ENCODE data around the gene EPHB2.
"Not testable (repeated sequence)": the region's sequence is repeated elsewhere in the genome, so short reads cannot be mapped to it uniquely, and the experiment has no call there.

EPHB2 gene

DNA sequence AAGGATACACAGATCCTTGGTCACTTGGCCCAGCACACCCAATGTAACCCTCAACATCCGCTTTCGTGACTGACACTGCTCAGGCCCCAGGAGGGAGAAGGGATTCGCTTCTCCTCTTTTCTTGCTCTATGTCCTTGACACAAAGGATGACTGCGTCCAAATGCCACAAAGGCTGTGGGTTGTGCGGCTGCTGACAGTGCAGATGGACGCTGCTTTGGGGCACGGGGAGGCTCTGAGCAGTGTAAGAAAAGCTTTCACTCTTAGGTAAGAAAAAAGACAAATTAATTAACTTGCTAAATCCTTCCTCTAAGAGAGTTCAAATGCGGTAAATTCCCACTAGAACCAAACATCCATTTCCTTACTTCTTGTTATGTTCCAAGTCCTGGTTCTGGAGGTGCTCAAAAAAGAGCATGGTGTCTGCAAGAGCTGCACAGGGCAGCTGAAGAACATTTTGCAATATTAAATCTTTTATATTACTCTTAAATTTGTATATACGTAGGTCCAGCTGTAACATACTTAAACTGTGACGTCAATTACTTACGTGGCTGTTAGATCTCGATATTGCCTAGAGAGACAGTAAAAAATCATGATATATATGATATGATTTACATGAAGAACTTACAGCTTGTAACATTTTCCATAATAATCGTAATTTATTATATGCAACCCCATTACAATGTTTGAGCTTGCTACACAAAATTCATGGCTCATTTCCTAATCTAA, 19.4 kb upstream of the EPHB2 start:
- no peak for DNase-seq (ENCODE audit: low read depth)

DNA sequence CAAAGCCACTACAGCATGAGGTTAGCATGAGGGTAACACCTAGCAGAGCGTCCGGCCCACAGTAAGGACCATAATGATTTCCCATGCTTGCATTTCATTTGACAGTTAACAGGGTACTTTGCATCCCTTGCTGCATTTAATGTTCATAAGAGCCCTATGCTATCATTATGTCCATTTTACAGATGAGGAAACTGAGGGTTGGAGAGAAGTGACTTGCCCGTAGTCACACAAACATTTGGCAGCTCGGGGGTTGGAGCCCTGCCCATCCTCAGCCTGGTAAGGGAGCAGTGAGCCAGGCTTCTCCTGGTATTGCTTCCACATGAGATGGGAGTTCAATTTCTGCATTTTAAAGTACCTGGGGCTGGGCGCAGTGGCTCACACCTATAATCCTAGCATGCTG, 16.5 kb upstream of the EPHB2 start:
- DNase-seq (ENCODE audit: low read depth), result no peak

DNA sequence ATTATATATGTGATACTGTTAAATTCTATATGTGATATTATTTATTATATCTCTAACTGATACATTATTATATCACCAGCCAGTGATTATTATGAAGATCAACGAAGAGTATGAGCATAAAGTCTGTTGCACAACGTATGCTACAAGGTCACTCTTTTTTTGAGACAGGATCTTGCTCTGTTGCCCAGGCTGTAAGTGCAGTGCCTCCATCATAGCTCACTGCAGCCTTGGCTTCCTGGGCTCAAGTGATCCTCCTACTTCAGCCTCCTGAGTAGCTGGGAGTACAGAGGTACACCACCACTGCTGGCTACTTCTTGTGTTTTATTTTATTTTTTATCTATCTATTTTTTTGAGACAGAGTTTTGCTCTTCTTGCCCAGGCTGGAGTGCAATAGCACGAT, 14.0 kb upstream of the EPHB2 start:
- DNase-seq (ENCODE audit: low read depth), result no peak

DNA sequence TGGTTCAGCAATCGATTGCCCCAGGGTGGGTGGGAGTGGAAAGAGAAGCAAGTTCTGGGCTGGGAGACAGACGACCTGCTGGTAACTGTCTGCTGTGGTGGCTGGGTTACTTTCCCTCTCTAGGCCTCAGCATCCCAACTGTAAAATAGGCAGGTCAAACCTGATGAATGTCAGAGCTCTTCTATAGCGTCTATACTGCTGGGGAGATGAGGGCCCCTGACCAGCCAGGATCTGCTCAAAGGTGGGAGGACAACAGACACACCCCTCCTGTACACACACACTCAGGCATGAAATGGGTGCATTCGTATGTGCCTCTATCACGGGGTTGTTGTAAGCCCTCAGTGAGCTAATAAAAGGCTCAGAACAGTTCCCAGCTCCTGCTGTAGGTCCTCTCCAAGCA, 12.7 kb upstream of the EPHB2 start:
- DNase-seq (ENCODE audit: low read depth), result no peak

DNA sequence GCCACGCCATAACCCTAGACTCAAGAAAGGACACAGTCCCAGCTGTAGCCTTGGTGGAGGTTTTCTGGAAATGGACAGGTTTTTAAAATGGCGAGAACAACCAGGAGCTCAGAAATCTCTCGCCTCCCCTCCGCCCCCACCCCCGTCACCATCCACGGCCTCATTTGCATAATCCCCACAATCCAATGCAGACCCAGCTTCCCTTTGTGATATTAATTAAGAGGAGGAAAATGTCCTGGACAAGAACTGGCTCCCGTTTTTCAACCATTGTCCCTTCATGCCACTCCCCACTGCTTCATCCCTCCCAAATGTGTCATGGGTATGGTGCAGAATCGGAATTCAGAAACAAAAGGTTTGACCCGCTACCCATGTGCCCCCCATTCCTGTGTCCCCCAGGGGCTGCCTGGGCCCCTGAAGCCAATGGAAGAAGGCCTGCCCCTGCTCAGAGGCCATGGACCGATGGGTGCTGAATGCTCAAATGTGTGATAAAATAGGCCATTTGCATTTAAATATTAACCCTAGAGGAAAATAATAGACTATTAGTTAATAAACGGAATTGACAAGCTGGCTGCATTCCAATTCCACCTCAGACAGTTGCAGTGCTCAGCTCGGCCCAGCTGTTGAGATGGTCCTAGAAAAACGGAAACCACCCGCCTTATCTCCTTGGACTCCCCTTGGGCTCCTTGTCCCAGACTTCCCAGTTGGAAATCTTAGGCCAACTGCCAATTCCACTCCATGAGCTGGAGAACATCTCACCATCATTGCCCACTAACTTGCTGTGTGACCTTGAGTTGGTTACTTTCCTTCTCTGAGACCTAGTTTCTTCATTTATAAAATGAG, 10.7 kb upstream of the EPHB2 start:
- DNase-seq (ENCODE audit: low read depth), result no peak

DNA sequence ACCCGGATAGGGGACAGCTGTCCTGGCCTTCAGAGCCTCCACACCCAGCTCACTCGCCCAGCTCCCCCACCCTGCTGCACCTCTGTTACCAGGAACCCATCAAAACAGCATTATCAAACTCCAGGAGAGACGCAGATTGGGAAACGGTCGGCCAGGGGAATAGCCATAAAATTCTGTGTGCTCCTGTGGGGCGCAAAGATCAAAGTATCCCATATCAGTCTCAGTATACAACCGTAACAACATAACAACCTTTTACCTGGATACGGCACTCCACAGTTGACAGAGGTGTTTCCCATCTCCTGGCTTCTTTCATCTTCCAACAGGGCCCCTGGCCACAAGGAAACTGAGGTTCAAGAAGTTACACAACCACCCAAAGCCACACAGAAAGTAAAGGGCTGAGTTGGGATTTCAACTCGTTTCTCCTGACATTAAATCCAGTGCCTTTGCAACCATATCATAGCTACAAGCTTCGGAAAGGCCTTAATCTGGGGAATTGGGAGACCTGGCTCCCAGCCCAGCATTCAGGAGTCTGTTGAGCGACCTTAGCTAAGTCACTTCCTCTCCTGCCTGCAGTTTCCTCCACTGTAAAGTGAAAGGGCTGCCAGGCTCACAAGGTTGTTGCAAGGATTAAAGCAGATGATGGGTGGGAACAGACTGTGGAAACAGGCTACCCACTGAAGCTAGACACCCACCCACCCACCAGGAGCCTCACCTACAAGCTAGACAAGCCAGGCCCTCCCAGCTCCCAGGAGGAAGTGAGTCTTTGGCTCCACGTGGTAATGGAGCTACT, 8.1 kb upstream of the EPHB2 start:
- no peak for DNase-seq (ENCODE audit: low read depth)

DNA sequence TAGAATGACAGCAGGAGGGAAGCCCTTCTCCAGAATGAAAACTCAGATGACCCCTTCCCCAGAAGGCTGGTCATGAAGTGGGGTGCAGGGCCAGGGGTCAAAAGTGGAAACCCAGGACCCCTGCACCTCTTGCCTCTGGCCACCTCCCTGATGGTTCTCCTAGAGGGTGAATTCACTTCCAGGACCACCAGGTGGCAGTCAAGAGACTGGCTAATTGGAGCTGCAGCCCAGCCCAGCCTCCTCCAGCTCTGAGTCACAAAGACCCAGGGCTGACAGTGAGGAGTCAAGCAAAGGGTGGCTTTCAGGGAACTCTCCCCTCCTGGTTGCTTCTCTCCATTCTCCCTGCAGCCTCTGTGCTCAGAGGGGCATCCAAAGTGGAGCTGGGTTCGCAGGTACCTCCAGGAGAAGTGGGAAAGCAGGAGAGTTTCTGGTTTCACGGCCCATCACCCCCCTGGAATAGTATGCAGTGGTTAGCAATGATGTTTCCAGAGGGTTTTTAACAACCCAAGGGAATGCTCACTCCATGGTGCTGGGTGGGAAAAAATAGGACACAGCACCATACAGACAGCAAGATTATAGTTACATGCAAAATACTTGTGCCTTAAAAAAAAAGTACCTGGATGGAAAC, 6.1 kb upstream of the EPHB2 start:
- DNase-seq (ENCODE audit: low read depth), result peak; percentile 69

DNA sequence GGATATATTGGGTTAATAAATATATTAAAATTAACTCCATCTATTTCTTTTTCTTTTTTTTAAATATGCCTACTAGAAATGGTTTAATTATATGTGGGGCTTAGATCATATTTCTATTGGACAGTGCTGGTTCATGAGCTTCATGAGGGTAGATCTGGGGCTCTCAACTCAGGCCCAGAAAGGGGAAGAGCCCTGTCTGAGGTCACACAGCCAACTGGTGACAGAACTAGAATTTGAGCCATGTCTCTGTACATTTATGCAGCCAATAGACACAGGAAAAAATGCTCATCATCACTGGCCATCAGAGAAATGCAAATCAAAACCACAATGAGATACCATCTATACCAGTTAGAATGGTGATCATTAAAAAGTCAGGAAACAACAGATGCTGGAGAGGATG, 5.1 kb upstream of the EPHB2 start:
- no peak for DNase-seq (ENCODE audit: low read depth)

DNA sequence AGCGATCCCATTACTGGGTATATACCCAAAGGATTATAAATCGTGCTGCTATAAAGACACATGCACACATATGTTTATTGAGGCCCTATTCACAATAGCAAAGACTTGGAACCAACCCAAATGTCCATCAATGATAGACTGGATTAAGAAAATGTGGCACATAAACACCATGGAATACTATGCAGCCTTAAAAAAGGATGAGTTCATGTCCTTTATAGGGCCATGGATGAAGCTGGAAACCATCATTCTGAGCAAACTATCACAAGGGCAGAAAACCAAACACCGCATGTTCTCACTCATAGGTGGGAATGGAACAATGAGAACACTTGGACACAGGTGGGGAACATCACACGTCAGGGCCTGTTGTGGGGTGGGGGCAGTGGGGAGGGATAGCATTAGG, 4.5 kb upstream of the EPHB2 start:
- DNase-seq (ENCODE audit: low read depth), result not testable (repeated sequence)

DNA sequence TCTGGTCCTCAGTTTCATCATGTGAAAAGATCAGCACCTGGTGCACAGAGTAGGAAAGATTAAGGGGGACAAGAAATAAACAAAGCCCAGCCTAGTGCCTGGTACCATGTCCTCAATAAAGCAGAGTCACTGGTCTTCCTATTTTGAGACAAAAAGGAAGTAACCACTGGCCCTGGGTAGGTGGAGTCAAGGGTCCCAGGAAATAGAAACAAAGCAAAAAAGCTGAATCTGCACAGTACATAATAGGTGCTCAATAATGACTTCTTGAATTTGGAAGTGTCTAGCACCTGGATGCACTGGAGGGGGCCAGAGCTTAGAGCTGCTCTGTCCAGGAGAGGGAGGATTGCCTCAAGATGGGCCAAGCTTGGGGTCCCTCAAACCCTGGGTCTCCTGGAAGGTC, 1.9 kb upstream of the EPHB2 start:
- DNase-seq (ENCODE audit: low read depth), result no peak

DNA sequence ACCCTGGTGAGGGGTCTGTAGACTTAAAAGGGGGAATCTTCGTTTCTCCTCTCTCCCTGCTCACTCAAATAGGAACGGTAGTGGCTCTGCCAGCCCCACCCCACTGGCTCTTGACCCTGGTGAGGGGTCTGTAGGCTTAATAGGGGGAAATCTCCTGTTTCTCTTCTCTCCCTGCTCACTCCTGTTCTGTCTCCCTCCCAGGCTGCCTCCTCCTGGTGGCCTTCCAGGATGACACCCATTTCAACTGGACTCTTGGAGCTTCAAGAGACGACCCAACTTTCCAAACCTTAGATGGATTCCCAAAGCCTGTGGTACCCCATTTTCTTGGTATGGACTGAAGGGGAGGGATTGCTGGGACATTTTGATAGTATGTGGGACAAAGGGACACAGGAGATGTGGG, 1.4 kb upstream of the EPHB2 start:
- DNase-seq (ENCODE audit: low read depth), result no peak

DNA sequence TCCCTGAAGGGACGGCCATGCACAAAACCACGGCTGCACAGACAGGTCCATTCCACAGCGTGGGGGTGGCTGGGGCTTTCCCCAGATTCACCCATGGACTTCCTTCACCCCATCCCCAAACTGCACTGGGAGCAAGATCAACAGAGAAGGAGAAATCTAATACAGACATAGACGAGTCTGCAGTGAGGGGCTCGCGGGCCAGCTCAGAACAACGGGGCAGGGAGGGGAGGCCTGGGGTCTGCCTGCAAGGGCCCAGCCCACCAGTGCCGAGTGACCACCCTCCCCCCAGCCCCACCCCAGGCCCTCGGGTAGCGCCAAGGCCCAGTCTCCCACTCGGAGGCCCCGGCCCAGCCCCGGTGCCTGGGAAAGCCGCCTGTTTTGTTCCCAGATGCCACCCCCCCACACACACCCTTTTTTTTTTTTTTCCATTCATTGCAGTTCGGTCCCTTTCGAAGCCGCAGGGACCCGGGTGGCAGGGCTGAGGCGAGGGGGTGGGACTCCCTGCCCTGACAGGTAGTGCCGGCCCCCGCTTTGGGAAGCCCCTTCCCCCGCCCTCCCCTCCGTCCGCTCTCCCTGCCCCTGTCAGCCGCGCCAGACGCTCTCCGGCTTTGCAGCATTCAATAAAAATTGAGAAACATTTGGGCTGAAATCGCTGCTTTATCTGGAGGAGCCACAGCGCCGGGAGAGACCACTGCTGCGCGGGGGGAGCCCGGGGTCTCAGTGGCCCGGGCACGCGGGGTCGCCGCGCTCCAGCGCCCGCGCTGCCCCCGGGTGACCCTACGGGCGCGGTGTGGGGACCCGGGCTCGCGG, 543 bp upstream of the EPHB2 start:
- DNase-seq (ENCODE audit: low read depth), result peak; percentile 69

DNA sequence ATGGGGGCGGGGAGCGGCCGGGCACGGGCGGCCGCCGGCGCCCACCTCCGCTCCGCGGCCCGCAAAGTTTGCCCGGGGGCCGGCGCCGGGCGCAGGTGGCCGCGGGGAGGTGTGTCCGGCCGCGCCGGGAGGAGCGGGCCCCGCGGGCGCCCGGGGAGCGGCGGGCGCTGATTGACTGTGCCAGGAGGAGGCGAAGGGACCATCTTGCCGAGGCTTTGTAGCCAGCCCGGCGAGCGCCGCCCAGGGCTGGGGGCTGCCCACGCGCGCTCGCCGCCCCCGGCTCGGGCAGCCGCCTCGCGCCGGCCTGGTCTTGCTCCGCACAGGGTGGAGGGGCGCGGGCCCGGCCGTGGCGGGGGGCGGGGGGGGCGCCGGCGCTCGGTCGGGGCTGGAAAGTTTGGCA, 432 bp downstream of the EPHB2 start:
- no peak for DNase-seq (ENCODE audit: low read depth)

DNA sequence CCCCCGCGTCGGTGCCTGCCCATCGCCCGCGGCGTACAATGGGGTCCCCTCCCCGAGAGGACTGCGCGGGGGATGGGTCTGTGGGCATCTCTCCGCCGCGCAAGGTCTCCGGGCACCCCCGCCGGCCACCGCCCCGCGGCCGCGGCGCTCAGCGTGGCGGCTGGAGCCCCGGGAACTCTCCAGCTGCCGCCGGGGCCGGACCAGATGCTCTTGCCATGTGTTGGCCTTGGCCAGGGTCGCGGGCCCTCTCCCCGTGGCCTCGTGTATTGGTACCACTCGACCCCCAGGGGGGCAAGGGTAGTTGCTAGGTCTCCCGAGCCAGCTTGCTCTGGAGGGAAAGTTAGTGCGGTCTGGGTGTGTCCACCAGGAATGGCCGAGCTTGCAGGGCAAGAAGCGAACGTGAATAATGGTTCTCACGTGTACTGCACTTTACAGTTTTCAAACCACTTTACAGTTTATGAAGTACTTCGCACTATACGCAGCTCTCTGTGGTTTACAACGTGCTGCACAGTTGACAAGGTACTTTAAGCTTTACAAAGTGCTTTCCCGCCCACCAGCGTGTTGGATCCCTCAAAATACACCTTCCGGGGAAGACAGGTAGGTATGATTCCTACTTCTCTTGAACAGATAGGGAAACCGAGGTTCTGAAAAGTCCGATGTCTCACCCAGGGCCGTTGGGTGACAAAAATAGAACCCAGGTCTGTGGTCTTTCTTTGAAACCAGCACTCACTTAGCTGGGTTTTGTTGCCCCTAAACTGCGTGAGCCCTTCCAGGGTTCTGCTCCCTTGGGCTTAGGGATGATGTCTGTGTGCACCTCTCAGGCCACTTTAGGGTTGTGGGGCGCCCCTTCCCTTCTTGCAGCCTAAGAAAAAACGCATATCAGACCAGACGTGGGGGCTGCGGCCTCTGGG, 1.2 kb downstream of the EPHB2 start:
- peak; percentile 16 for DNase-seq (ENCODE audit: low read depth)

DNA sequence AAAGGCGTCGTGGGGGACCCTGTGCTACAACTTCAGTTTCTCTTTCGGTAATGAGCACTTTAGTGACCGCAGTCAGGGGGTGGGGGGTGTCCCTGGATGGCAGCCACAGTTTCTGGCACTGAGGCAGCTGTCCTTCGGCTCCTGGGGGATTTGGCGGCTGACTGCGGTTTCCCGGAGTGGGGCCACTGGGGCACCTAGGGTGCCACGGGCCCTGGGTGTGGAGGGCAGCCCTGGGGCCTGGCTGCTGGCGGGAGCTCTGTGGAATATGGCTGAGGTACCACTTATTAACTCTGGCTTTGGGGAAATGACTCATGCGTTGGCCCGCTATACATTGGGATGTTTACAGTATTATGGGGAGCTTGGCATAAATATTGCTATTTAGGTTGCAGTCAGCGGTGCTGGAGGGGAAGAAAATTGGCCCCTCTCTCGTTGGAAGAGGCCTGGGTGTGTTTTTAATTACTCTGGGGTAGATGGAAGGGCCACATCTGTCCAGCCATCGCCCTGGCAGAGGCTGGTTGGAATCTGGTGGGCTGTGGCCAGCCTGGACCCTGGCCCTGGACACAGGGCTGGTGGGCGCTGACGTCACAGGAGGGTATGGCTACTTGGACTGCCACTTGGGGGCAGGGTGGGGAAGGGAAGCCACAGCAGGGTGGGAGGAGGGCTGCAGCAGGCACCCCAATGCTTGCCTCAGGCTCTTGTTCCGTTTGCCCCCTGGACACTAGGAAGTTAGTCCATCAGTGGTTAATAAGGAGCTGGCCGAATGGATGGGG, 2.0 kb downstream of the EPHB2 start:
- peak; percentile 62 for DNase-seq (ENCODE audit: low read depth)

DNA sequence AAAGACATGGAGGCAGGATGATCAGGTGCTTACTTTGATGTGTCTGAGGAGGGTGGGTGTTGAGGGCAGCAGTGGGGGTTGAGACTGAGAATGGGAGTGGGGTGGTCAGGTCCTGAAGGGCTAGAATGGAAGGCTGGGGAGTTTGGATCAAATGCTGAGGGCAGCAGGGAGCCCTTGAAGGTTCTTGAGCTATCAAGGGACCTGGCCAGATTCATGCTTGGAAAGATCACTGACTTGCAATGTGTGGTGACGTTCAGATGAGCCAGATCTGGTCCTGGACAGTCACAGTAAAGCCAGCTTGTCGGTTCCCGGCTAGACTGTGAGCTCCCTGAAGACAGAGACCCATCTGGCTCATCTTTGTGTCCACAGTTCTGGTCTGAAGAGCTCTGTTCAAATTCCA, 3.8 kb downstream of the EPHB2 start:
- no peak for DNase-seq (ENCODE audit: low read depth)

DNA sequence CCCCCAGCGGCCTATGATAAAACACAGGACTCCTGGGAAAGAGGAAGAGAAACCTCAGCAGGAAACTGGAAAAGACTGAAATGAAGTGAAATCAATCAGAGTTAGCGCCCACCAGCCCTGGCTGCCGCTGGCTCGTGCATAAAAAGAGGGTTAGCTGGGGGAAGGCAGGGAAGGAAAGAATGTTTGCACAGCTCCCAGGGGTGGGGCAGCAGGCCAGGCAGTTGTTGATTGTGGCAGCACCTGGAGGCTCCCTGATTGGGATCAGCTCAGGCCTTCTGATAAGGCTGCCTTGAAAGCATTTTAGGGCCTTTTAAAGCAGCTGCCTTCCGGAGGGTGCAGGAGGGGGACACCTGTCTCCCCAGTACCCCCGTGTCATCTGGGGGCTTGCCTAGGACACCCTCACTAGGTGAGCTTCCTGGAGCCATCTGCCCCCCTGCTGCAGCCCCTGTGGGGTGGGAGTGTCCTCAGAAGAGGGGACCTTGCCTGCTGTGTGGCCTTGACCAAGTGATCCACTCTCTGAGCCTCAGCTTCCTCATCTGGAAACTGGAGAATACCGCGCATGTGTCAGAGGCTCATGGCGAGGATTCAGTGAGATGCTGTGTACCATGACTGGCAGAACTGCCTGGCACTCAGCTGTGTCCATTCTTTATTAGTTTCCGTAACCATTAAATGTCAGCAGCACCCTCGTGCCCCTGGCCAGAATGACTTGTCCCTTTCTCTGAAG, 6.6 kb downstream of the EPHB2 start:
- DNase-seq (ENCODE audit: low read depth), result no peak

DNA sequence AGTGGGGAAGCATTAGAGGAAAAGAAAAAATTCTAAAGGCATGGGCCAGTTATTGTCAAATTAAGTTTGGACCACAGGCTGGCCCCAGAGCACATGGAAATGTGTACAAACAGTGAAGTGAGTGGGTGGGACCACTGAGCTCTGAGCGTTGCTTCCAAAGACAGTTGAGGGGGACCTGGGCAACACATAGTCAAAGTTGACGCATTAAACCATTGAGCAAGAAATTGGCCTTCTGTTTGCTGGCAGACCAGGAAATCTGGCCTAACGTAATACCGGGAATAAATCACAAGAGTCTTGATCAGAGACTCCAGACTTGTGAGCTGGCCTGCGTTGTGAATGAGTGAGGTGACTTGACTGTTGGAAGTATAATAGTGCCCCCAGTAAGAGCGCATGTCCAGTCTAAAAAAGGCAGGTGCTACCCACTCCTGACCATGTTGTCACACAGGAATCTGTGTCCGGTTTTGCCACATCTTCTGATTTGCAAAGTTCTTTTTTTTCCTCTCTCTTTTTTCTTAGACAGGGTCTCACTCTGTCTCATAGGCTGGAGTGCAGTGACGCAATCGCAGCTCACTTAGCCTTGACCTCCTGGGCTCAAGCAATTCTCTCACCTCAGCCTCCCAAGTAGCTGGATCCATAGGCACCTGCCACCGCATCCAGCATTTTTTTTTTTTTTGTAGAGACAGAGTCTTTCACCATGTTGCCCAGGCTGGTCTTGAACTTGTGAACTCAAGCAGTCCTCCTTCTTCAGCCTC, 10.7 kb downstream of the EPHB2 start:
- DNase-seq (ENCODE audit: low read depth), result peak; percentile 7
